Measurements from ENCODE around the gene LRRC17. TPM values are rescaled to one million over a fixed set of nuclear protein-coding genes. Genes with fewer than 3 reads are reported as not detected.

LRRC17 gene
- total and polyA plus RNA-seq, 9 of the 15 experiments (the other 6 are each of a cell fraction or from before 2014, with no cell fraction given) = 0.03 to 0.18 (median 0.12) TPM; not detected in 5

DNA sequence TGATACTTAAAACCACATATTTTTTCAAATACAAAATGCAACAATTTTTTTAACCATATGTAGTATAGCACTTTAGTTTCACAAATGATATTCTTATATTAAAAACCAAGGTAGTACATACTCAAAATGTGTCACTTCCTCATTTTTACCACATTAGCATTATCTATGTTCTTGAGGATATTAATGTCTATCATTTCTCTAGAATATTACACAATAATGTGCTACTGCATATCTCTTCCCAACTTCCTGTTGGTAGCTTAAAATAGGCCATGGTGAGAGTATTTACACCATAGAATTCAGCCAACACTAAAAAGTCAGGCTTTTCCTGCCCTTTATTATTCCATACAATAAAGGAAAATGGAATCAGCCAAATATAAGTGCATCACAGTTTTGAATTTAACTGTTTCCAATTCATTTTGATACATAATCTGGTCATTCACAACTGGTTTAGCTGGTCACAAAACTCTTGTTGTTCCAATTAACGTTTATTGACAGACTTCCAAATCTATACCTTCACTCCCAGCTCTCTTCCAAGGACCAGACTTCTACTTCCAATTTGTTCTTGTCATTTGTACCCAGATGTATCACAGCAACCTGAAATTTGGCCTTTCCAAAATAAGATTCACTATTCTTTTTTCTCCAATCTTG is 20.0 kb upstream of the LRRC17 start (continued):
- TF ChIP-seq, protein P1, sequence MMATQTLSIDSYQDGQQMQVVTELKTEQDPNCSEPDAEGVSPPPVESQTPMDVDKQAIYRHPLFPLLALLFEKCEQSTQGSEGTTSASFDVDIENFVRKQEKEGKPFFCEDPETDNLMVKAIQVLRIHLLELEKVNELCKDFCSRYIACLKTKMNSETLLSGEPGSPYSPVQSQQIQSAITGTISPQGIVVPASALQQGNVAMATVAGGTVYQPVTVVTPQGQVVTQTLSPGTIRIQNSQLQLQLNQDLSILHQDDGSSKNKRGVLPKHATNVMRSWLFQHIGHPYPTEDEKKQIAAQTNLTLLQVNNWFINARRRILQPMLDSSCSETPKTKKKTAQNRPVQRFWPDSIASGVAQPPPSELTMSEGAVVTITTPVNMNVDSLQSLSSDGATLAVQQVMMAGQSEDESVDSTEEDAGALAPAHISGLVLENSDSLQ (IDR thresholded peaks at IDR 0.05) = peak; percentile 12; the same call in 1 of the 2 replicates
- TF ChIP-seq AFF1 (IDR thresholded peaks at IDR 0.05; ENCODE audit: low read depth in 1 of 2, partially characterized antibody in 2 of 2) (no peak), CBX1 (IDR thresholded peaks at IDR 0.05; ENCODE audit: low read depth) (no peak), THRB (CRISPR knock-in tag; conservative IDR thresholded peaks at IDR 0.05) (no peak), TEAD4 (IDR thresholded peaks at IDR 0.05; ENCODE audit: low read length) (peak; percentile 15; the same call in 1 of the 2 replicates), TEAD4 (CRISPR knock-in tag; IDR thresholded peaks at IDR 0.05; ENCODE audit: borderline replicate concordance) (no peak), EP300 (IDR thresholded peaks at IDR 0.05; ENCODE audit: low read length) (no peak), MCM5 (IDR thresholded peaks at IDR 0.05; ENCODE audit: low read depth) (no peak), ZNF830 (CRISPR knock-in tag; IDR thresholded peaks at IDR 0.05) (no peak), BCLAF1 (IDR thresholded peaks at IDR 0.05; ENCODE audit: borderline replicate concordance in 1 of 2, control insufficient read depth in 1 of 2, low read depth in 2 of 2, low read length in 1 of 2) (no peak), JUNB (CRISPR knock-in tag; conservative IDR thresholded peaks at IDR 0.05) (no peak), RAD51 (IDR thresholded peaks at IDR 0.05; ENCODE audit: borderline replicate concordance, low read depth) (no peak), GMEB1 (CRISPR knock-in tag; IDR thresholded peaks at IDR 0.05) (no peak)
- TF ChIP-seq, protein P2, sequence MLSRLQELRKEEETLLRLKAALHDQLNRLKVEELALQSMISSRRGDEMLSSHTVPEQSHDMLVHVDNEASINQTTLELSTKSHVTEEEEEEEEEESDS (CRISPR knock-in tag; IDR thresholded peaks at IDR 0.05) = no peak
